BE2C (cell line): Measurements from ENCODE around the gene THAP7.
A peak's percentile ranks its signal among the peaks of the same experiment; 100 is the strongest.
"Not testable (repeated sequence)": the region's sequence is repeated elsewhere in the genome, so short reads cannot be mapped to it uniquely, and the experiment has no call there.

Experiments used
- DNase-seq: peaks from one replicate; pipeline ENCODE4 v3.0.0-alpha.2; 2020
- H3K27me3 ChIP-seq: fragments of 250-450 bp; sonication (Bioruptor Pico); 2 replicates; pipeline ENCODE4 v1.5.1; 2020; ENCODE audit warnings: mild to moderate bottlenecking
- H3K36me3 ChIP-seq: fragments of 250-450 bp; sonication (Bioruptor Pico); 2 replicates; pipeline ENCODE4 v1.5.1; 2020; ENCODE audit warnings: mild to moderate bottlenecking
- H3K4me1 ChIP-seq: fragments of 250-450 bp; sonication (Bioruptor Pico); 2 replicates; pipeline ENCODE4 v1.5.1; 2020
- H3K4me3 ChIP-seq: 2 replicates; pipeline ENCODE4 v1.5.1; 2011; ENCODE audit warnings: low read depth, low read length
- H3K9me3 ChIP-seq: fragments of 250-450 bp; sonication (Bioruptor Pico); 2 replicates; pipeline ENCODE4 v1.5.1; 2020
- TF ChIP-seq, protein P1 (sequence below): IDR thresholded peaks from 2 replicates; pipeline ENCODE4 v1.5.1; 2012; ENCODE audit warnings: mild to moderate bottlenecking, low read depth, low read length

Gene THAP7

DNA sequence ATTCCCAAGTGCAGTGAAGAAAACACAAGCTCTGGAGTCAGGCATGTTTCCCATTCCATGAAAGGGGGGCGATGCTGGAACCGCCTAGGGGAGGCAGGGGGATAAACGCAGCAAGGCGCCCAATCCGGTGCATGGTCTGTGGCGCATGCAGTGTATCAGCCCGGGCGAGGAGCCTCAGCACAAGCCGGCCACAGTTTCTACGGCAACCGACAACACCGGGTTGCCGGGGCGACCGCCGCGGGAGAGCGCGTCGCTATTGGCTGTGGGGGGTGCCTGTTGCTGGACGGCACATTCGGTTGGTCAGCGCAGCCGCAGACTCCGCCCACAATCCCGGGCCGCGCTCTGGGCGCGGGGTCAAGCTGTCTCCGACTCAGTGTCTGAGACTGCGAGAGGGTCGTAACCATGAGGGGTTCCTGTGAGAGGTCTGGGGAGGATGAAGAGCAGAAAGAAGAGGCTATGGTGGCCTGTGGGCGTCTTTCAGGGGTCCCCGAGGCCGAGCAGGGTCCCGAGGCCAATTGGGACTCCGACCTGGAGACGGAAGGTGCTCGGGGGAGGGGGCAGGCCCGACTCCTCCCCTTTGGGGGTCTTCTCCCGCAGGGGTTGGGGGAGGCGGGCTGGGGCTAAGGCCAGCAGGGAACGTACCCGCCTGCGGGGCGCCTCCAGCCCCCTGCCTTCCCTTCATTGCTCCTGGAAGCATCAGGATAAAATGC, 43.8 kb upstream of the THAP7 start, which contains the start of gene LRRC74B:
TSS of gene LRRC74B (plus strand) at position 362 of the 710 bp plus-strand sequence. CDS start at position 403, 41 bp downstream.
- peak; percentile 97 for DNase-seq
- TF ChIP-seq, protein P1, sequence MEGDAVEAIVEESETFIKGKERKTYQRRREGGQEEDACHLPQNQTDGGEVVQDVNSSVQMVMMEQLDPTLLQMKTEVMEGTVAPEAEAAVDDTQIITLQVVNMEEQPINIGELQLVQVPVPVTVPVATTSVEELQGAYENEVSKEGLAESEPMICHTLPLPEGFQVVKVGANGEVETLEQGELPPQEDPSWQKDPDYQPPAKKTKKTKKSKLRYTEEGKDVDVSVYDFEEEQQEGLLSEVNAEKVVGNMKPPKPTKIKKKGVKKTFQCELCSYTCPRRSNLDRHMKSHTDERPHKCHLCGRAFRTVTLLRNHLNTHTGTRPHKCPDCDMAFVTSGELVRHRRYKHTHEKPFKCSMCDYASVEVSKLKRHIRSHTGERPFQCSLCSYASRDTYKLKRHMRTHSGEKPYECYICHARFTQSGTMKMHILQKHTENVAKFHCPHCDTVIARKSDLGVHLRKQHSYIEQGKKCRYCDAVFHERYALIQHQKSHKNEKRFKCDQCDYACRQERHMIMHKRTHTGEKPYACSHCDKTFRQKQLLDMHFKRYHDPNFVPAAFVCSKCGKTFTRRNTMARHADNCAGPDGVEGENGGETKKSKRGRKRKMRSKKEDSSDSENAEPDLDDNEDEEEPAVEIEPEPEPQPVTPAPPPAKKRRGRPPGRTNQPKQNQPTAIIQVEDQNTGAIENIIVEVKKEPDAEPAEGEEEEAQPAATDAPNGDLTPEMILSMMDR = no peak
- Histone ChIP-seq H3K4me3 (peak within 1 kb of the TSS; percentile 60), H3K4me1 (peaks cover 7% of the 10 kb centered on the region), H3K36me3 (no peaks in the 10 kb centered on the region), H3K27me3 (no peaks in the 10 kb centered on the region), H3K9me3 (no peaks in the 10 kb centered on the region)

- H3K4me1 ChIP-seq = peaks cover 7% of the 10 kb centered on the region
- DNase-seq = peak; percentile 89
- TF ChIP-seq, protein P1 = no peak
- no peaks in the 10 kb centered on the region for H3K27me3 ChIP-seq
- H3K36me3 ChIP-seq = no peaks in the 10 kb centered on the region
- H3K4me3 ChIP-seq = peak overlapping the region; percentile 60
- H3K9me3 ChIP-seq = no peaks in the 10 kb centered on the region
Observed at GRCh38 chr22:21044931-21045584, 43.1 kb upstream of the THAP7 start.

- Histone ChIP-seq H3K27me3 (no peaks in the 10 kb centered on the region), H3K4me3 (peak overlapping the region; percentile 60), H3K9me3 (no peaks in the 10 kb centered on the region), H3K4me1 (peaks cover 7% of the 10 kb centered on the region), H3K36me3 (no peaks in the 10 kb centered on the region)
- TF ChIP-seq, protein P1 = no peak
- DNase-seq = no peak
Observed at GRCh38 chr22:21043860-21044535, 42.1 kb upstream of the THAP7 start.

DNA sequence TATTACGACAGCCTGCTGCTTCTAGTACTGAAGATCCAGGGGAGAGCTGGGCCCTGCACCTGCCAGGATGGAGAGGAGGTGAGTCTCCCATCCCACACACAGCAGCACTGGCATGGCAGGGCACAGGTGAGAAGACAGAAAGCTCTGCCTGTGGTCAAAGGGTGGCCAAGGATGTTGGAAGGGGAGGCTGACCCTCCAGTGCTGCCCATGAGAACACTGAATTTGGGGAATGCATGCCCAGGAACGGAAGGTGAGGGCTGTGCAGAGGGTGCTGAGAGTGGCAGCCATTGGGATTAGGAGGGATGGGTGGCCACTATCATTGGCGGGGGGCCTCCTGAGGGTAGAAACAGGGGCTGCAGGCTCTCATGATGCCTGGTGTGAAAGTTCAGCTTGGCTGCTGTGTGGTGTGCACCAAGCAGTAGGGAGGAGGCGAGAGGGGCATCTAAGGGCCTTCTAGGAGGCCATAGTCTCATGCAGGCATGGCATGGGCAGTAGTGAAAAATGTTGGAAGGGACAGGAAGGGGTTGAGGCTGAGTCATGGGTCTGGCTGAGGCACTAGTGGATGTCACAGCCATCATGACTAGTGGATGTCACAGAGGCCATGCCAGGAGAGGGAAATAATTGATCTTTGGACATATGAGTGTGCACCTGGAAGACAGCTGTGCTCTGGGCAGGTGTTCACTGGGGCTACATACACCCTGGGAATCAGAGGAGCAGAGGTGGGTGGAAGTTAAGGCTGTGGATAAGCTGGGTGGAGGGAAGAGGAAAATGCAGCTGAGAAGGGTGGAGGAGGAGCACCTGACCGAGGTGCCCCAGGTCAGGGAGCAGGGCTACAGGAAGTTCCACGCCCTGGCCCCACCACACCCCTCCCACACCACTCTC, 41.3 kb upstream of the THAP7 start:
- DNase-seq = no peak
- Histone ChIP-seq H3K4me1 (peaks cover 7% of the 10 kb centered on the region), H3K9me3 (no peaks in the 10 kb centered on the region), H3K36me3 (no peaks in the 10 kb centered on the region), H3K4me3 (no peak overlapping the region), H3K27me3 (no peaks in the 10 kb centered on the region)
- TF ChIP-seq, protein P1 = no peak

GRCh38 chr22:21041937-21042336, 40.0 kb upstream of the THAP7 start:
- Histone ChIP-seq H3K4me3 (no peak overlapping the region), H3K4me1 (peaks cover 11% of the 10 kb centered on the region), H3K36me3 (no peaks in the 10 kb centered on the region), H3K27me3 (no peaks in the 10 kb centered on the region), H3K9me3 (no peaks in the 10 kb centered on the region)
- no peak for DNase-seq
- TF ChIP-seq, protein P1 = no peak

GRCh38 chr22:21039158-21039557, 37.2 kb upstream of the THAP7 start:
- not testable (repeated sequence) for H3K4me1 ChIP-seq, H3K9me3 ChIP-seq, H3K27me3 ChIP-seq, DNase-seq, H3K36me3 ChIP-seq, H3K4me3 ChIP-seq
